NT2/D1 (cell line): Measurements from ENCODE around the gene NFKBIE.
A peak's percentile ranks its signal among the peaks of the same experiment; 100 is the strongest.
"Not testable (repeated sequence)": the region's sequence is repeated elsewhere in the genome, so short reads cannot be mapped to it uniquely, and the experiment has no call there.

Source experiments
- DNase-seq: peaks from one replicate; pipeline ENCODE4 v3.0.0-alpha.2; 2011; ENCODE audit warnings: low read depth, low spot score
- H3K27me3 ChIP-seq: 2 replicates; pipeline ENCODE4 v1.6.0; 2011; ENCODE audit warnings: mild to moderate bottlenecking; ENCODE audit not compliant: insufficient read length, insufficient read depth
- H3K36me3 ChIP-seq: 2 replicates; pipeline ENCODE4 v1.6.1; 2011; ENCODE audit warnings: mild to moderate bottlenecking, low read length, mixed read lengths; ENCODE audit not compliant: insufficient read depth, insufficient read length
- H3K4me1 ChIP-seq: 2 replicates; pipeline ENCODE4 v1.5.1; 2011; ENCODE audit not compliant: insufficient read depth, insufficient read length
- H3K4me3 ChIP-seq: 2 replicates; pipeline ENCODE4 v1.5.1; 2011; ENCODE audit warnings: low read depth; ENCODE audit not compliant: insufficient read length
- H3K9ac ChIP-seq: 2 replicates; pipeline ENCODE4 v1.6.0; 2011; ENCODE audit warnings: low read depth; ENCODE audit not compliant: insufficient read length
- H3K9me3 ChIP-seq: 2 replicates; pipeline ENCODE4 v1.5.1; 2011; ENCODE audit warnings: mild to moderate bottlenecking, low read length; ENCODE audit not compliant: insufficient read depth
- SUZ12 ChIP-seq: IDR thresholded peaks from 2 replicates; pipeline ENCODE4 v1.6.1; 2011; ENCODE audit not compliant: insufficient read length, insufficient read depth; ENCODE audit errors: extremely low read depth
- YY1 ChIP-seq: IDR thresholded peaks from 2 replicates; pipeline ENCODE4 v1.6.1; 2011; ENCODE audit not compliant: insufficient read length, insufficient read depth
- ZNF274 ChIP-seq: IDR thresholded peaks from 2 replicates; pipeline ENCODE4 v1.6.1; 2011; ENCODE audit warnings: mild to moderate bottlenecking, low read depth, low read length

The NFKBIE gene

DNA sequence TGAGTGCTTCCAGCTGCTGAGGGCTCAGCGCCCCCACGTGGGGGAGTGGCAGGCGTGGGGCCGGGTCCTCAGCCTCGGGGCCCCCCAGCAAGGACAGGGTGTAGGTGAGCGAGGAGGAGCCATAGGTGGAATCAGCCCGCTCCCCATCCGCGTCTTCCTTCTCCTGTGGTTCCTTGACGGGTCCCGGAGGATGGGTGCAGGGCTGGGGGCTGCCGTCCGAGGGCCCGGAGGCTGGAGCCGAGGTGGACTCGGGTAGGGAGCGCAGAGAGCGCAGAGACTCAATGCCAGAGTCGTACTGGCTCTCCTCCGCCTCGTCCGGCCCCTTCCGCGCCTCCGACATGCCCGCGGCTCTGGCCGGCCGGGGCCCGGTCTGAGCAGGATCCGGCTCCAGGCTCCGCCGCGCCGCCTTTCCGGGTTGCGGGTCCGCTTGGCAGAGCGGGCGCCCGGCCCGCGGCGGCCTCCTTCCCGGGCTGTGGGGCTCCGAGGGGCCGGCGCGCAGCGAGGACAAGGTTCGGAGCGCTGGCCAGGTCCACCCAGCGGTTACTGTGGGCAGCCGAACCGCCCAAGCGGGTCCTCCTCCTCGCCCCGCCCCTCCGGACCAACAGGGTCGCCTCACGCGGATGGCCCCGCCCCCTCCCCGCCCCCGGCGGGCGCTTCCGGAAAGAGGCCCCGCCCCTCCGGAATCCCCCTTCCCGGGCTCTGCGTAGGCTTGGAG, at the start of gene NFKBIE:
Gene NFKBIE, minus strand, starts transcription at position 545 of the 715 bp plus-strand sequence. Its CDS starts 205 bp downstream, at position 340.
- no peak for TF ChIP-seq SUZ12
- Histone ChIP-seq H3K9me3 (no peaks in the 10 kb centered on the region), H3K36me3 (peaks cover 27% of the 10 kb centered on the region), H3K4me3 (peak within 1 kb of the TSS; percentile 74), H3K4me1 (peaks cover 27% of the 10 kb centered on the region), H3K9ac (peak within 1 kb of the TSS; percentile 83), H3K27me3 (peaks cover 27% of the 10 kb centered on the region)
- peak; percentile 58 for DNase-seq

DNA sequence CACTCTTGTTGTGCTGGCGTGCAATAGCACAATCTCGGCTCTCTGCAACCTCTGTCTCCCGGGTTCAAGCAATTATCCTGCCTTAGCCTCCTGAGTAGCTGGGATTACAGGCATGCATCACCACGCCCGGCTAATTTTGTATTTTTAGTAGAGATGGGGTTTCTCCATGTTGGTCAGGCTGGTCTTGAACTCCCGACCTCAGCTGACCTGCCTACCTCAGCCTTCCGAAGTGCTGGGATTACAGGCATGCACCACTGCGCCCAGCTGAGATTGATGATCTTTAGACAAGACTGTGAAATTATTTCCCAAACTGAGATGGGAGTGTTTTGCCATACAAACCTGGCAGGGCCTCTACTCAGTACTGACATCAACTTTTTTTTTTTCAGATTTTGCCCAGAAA, 49.3 kb upstream of the NFKBIE start:
- H3K9me3 ChIP-seq, DNase-seq, H3K4me3 ChIP-seq, H3K9ac ChIP-seq, H3K27me3 ChIP-seq, H3K4me1 ChIP-seq: not testable (repeated sequence)
- peaks cover 27% of the 10 kb centered on the region for H3K36me3 ChIP-seq

- peaks cover 2% of the 10 kb centered on the region for H3K4me1 ChIP-seq
- H3K9me3 ChIP-seq = no peaks in the 10 kb centered on the region
- H3K27me3 ChIP-seq = no peaks in the 10 kb centered on the region
- DNase-seq = peak; percentile 77
- H3K36me3 ChIP-seq = peaks cover 40% of the 10 kb centered on the region
- H3K9ac ChIP-seq = peak within 1 kb of the TSS; percentile 92
- peak within 1 kb of the TSS; percentile 82 for H3K4me3 ChIP-seq
- TF ChIP-seq YY1 = peak; percentile 63
- no peak for TF ChIP-seq ZNF274
Observed at GRCh38 chr6:44312901-44313788, 47.8 kb upstream of the NFKBIE start, which contains the start of gene AARS2. TSS of gene AARS2 (minus strand) at chr6:44313347. CDS start at chr6:44313323, 24 bp downstream.

DNA sequence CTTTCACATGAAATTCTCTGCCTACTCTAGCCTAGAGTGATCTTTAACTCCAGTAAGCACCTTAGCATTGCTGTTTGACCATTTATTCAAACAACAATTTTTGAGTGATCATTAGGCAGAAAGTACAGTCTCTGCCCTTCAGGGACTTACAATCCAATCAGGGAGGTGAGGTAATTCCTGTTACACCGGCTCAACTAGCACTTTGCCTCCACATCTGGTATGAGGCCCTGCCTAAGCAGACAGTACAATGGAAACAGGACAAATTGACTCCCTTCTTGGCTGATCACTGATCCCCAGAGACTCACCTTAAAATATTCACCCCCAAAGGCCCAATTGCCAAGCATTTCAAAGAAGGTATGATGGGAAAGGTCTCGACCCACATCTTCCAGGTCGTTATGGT, 46.4 kb upstream of the NFKBIE start:
- Histone ChIP-seq H3K36me3 (peaks cover 53% of the 10 kb centered on the region), H3K27me3 (no peaks in the 10 kb centered on the region), H3K9me3 (no peaks in the 10 kb centered on the region), H3K9ac (peak overlapping the region; percentile 92), H3K4me1 (peaks cover 2% of the 10 kb centered on the region), H3K4me3 (peak overlapping the region; percentile 82)
- no peak for DNase-seq
- TF ChIP-seq ZNF274 = no peak
- TF ChIP-seq YY1 = no peak
- TF ChIP-seq SUZ12 = no peak

DNA sequence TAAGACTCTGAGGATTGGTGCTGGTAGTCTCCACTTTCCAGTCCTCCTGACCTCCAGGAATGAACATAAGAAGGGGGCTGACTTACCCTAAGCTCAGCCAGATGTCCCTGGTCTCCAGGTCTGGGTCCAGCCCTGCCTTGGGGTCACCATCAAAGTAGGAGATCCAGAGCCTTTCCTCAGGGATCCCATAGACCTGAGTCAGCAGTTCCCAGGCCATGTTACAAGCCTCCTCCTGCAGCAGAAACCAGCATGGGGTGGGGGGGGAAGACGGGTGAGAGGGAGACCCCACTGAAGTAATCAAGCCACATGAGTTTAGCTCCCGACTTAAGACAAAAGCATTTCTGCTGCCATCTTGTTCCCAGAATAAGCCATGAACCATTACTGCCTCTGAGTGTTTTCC, 46.0 kb upstream of the NFKBIE start:
- Histone ChIP-seq H3K9ac (no peak overlapping the region), H3K36me3 (peaks cover 58% of the 10 kb centered on the region), H3K4me3 (no peak overlapping the region), H3K9me3 (no peaks in the 10 kb centered on the region), H3K27me3 (no peaks in the 10 kb centered on the region), H3K4me1 (no peaks in the 10 kb centered on the region)
- no peak for DNase-seq
- TF ChIP-seq YY1 (no peak), SUZ12 (no peak), ZNF274 (no peak)

GRCh38 chr6:44310241-44310640, 44.9 kb upstream of the NFKBIE start:
- Histone ChIP-seq H3K9me3 (no peaks in the 10 kb centered on the region), H3K9ac (no peak overlapping the region), H3K36me3 (peaks cover 68% of the 10 kb centered on the region), H3K27me3 (no peaks in the 10 kb centered on the region), H3K4me3 (no peak overlapping the region), H3K4me1 (no peaks in the 10 kb centered on the region)
- TF ChIP-seq SUZ12 (no peak), ZNF274 (no peak), YY1 (no peak)
- no peak for DNase-seq

- Histone ChIP-seq H3K36me3 (peaks cover 74% of the 10 kb centered on the region), H3K4me3 (no peak overlapping the region), H3K9me3 (no peaks in the 10 kb centered on the region), H3K9ac (no peak overlapping the region), H3K4me1 (no peaks in the 10 kb centered on the region), H3K27me3 (no peaks in the 10 kb centered on the region)
- no peak for TF ChIP-seq SUZ12
- TF ChIP-seq YY1 = no peak
- TF ChIP-seq ZNF274 = no peak
- no peak for DNase-seq
Observed at GRCh38 chr6:44309631-44310030, 44.3 kb upstream of the NFKBIE start.
